OCI-LY3 (cell line): ENCODE measurements around the gene ANKRD27.
"Not testable (repeated sequence)": the region's sequence is repeated elsewhere in the genome, so short reads cannot be mapped to it uniquely, and the experiment has no call there.

Source experiments
- H2AFZ ChIP-seq: fragments of 200-600, 300-600 bp; shearing (Covaris generic); 2 replicates; pipeline ENCODE4 v1.6.0; 2014; ENCODE audit warnings: antibody characterized with exemption, low read depth, low read length
- H3K27ac ChIP-seq: fragments of 200-600, 300-600 bp; sonication (generic); 2 replicates; pipeline ENCODE4 v1.5.1; 2014; ENCODE audit warnings: mild to moderate bottlenecking, low read length, moderate library complexity, mixed read lengths
- H3K27me3 ChIP-seq: fragments of 200-600, 300-600 bp; sonication (generic); 2 replicates; pipeline ENCODE4 v1.6.1; 2014; ENCODE audit warnings: low read depth, low read length, mixed read lengths
- H3K36me3 ChIP-seq: fragments of 200-600, 300-600 bp; sonication (generic); replicated peaks from 2 replicates; pipeline ENCODE3; 2014; ENCODE audit warnings: low read depth, low read length, mixed read lengths
- H3K4me1 ChIP-seq: fragments of 300-600, 200-600 bp; sonication (generic); 2 replicates; pipeline ENCODE4 v1.6.1; 2014; ENCODE audit warnings: low read length, mixed read lengths
- H3K4me2 ChIP-seq: fragments of 200-600, 300-600 bp; sonication (generic); 2 replicates; pipeline ENCODE4 v1.6.1; 2014; ENCODE audit warnings: low read length, mixed read lengths
- H3K4me3 ChIP-seq: fragments of 300-600, 200-600 bp; sonication (generic); 2 replicates; pipeline ENCODE4 v1.5.1; 2014; ENCODE audit warnings: antibody characterized with exemption, mild to moderate bottlenecking, low read length, moderate library complexity
- H3K79me2 ChIP-seq: fragments of 300-600, 200-600 bp; shearing (Covaris generic); 2 replicates; pipeline ENCODE4 v1.6.1; 2014; ENCODE audit warnings: mild to moderate bottlenecking, low read length, mixed read lengths
- H3K9ac ChIP-seq: fragments of 300-600, 200-600 bp; shearing (Covaris generic); 2 replicates; pipeline ENCODE4 v1.6.0; 2014; ENCODE audit warnings: mild to moderate bottlenecking, low read length, moderate library complexity
- H3K9me3 ChIP-seq: fragments of 200-600, 300-600 bp; shearing (Covaris generic); 2 replicates; pipeline ENCODE4 v1.6.1; 2014; ENCODE audit warnings: low read length, mixed read lengths; ENCODE audit not compliant: insufficient read depth
- H4K20me1 ChIP-seq: fragments of 200-600, 300-600 bp; sonication (generic); 2 replicates; pipeline ENCODE4 v1.6.1; 2016; ENCODE audit warnings: low read length, mixed read lengths; ENCODE audit not compliant: insufficient read depth
- EZH2phosphoT487 ChIP-seq: fragments of 200-600 bp; shearing (Covaris generic); IDR thresholded peaks from 2 replicates; pipeline ENCODE4 v1.6.1; 2018; ENCODE audit warnings: antibody characterized with exemption, mixed run types, low read depth
- TF ChIP-seq, protein P1 (sequence below): fragments of 200-600, 300-600 bp; sonication (generic); IDR thresholded peaks from 2 replicates; pipeline ENCODE4 v1.5.1; 2014; ENCODE audit warnings: antibody characterized with exemption, low read length, low read depth

The ANKRD27 gene

DNA sequence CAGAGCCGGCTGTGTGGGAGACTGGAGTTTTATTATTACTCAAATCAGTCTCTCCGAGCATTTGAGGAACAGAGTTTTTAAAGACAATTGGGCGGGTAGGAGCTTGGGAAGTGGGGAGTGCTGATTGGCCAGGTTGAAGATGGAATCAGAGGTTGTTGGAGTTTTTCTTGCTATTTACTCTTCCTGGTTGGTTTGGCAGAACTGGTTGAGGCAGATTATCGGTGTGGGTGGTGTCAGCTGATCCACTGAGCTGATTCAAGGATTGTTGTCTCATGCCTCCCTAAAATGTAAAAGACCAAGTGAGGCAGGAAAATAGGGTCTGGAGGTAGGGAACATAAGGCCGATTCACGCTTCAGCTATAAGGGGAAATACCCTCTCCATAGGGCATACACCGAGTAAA is 43.3 kb upstream of the ANKRD27 start:
- Histone ChIP-seq H4K20me1 (no peaks in the 10 kb centered on the region), H3K27ac (no peak overlapping the region), H3K79me2 (no peaks in the 10 kb centered on the region), H3K27me3 (no peaks in the 10 kb centered on the region), H2AFZ (no peak overlapping the region), H3K4me1 (no peaks in the 10 kb centered on the region), H3K36me3 (peaks cover 23% of the 10 kb centered on the region), H3K4me2 (no peak overlapping the region), H3K9ac (no peak overlapping the region), H3K9me3 (no peaks in the 10 kb centered on the region), H3K4me3 (no peak overlapping the region)
- no peak for TF ChIP-seq EZH2phosphoT487
- TF ChIP-seq, protein P1, sequence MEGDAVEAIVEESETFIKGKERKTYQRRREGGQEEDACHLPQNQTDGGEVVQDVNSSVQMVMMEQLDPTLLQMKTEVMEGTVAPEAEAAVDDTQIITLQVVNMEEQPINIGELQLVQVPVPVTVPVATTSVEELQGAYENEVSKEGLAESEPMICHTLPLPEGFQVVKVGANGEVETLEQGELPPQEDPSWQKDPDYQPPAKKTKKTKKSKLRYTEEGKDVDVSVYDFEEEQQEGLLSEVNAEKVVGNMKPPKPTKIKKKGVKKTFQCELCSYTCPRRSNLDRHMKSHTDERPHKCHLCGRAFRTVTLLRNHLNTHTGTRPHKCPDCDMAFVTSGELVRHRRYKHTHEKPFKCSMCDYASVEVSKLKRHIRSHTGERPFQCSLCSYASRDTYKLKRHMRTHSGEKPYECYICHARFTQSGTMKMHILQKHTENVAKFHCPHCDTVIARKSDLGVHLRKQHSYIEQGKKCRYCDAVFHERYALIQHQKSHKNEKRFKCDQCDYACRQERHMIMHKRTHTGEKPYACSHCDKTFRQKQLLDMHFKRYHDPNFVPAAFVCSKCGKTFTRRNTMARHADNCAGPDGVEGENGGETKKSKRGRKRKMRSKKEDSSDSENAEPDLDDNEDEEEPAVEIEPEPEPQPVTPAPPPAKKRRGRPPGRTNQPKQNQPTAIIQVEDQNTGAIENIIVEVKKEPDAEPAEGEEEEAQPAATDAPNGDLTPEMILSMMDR = no peak

DNA sequence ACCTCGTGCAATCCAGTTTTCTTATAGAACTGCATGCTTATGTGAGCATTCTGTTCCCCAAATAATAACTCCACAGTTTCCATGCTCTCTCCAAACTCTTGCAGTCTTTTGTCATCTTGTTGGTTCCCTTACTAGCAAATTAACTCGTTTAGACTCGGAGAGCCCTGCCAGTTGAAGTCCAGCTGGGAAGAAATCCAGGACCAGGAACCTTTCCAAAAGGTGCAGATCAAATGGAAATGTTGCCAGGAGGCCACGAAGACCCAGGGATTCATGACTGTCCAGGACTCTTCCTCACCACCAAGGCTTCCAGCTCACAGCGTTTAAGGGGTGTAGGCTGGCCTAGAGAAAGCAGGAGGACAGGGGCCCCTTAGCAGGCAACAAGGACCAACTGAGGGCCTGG is 42.5 kb upstream of the ANKRD27 start:
- no peak overlapping the region for H3K9ac ChIP-seq
- no peaks in the 10 kb centered on the region for H4K20me1 ChIP-seq
- TF ChIP-seq, protein P1 = no peak
- TF ChIP-seq EZH2phosphoT487 = no peak
- no peak overlapping the region for H3K4me3 ChIP-seq
- H3K27me3 ChIP-seq = no peaks in the 10 kb centered on the region
- no peaks in the 10 kb centered on the region for H3K4me1 ChIP-seq
- H3K36me3 ChIP-seq = peaks cover 28% of the 10 kb centered on the region
- no peak overlapping the region for H2AFZ ChIP-seq
- H3K27ac ChIP-seq = no peak overlapping the region
- H3K4me2 ChIP-seq = no peak overlapping the region
- H3K9me3 ChIP-seq = no peaks in the 10 kb centered on the region
- H3K79me2 ChIP-seq = no peaks in the 10 kb centered on the region

DNA sequence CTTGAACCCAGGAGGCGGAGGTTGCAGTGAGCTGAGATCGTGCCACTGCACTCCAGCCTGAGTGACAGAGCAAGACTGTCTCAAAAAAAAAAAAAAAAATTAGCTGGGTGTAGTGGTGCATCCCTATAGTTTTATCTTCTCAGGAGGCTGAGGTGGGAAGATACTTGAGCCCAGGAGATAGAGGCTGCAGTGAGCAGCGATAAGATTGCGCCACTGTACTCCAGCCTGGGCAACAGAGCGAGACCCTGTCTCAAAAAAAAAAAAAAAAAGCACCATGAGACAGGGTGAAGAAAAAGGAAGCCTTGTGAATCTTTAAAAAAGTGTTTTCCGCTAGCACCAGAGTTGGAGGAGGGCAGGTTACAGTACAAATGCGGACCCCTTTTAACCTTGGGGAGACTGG is 41.2 kb upstream of the ANKRD27 start:
- H3K4me1 ChIP-seq = not testable (repeated sequence)

DNA sequence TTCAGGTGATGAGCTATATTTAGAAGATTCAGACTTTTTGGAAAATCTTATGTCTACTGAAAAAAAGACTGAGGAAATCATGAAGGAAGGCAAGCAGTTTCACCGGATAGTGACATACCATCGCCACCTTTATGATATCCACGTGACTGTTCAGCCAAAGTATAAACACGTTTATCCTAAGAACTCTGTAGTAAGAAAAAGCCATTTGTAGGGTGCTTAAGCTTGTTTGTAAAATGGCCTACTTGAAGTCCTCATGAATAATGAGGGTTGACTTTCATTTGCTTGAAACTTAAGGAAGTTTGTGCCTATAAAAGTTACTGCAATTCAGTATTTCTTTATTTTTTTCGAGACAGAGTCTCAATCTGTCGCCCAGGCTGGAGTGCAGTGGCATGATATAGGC is 36.8 kb upstream of the ANKRD27 start:
- TF ChIP-seq, protein P1 = no peak
- no peak for TF ChIP-seq EZH2phosphoT487

More for the DNA sequence above, 41.2 kb upstream of the ANKRD27 start:
- H3K36me3 ChIP-seq = peaks cover 32% of the 10 kb centered on the region
- H3K79me2 ChIP-seq, H3K4me3 ChIP-seq, H3K9me3 ChIP-seq, H3K27ac ChIP-seq, H3K9ac ChIP-seq, H3K4me2 ChIP-seq, H4K20me1 ChIP-seq, H3K27me3 ChIP-seq, H2AFZ ChIP-seq: not testable (repeated sequence)

DNA sequence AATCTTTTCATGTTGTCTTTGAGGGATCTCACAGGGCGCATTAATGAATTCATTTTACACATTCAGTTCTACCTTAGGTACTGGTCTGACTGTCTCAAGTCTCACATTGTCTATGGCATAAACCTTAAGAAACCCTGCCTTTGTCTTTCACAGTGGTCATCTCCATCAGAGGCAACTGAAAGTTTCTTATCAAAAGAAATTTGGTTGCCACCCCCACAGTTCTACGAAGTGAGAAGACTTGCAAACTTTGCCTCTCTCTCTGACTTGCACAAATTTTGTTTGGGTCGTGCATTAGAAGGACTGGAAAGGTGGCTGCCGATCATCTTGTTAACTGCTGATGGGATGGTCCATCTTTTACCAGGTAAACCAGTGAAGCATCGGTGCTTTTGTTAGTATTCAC is 34.1 kb upstream of the ANKRD27 start:
- no peak for TF ChIP-seq EZH2phosphoT487
- TF ChIP-seq, protein P1 = no peak
- H4K20me1 ChIP-seq = peaks cover 7% of the 10 kb centered on the region
- peaks cover 2% of the 10 kb centered on the region; the same call in 1 of the 2 replicates for H3K9me3 ChIP-seq
- H3K4me2 ChIP-seq = no peak overlapping the region
- H3K27ac ChIP-seq = no peak overlapping the region
- H3K79me2 ChIP-seq = peaks cover 47% of the 10 kb centered on the region
- H3K4me1 ChIP-seq = no peaks in the 10 kb centered on the region
- H3K4me3 ChIP-seq = no peak overlapping the region
- H3K27me3 ChIP-seq = no peaks in the 10 kb centered on the region
- H2AFZ ChIP-seq = no peak overlapping the region
- peaks cover 54% of the 10 kb centered on the region for H3K36me3 ChIP-seq
- no peak overlapping the region for H3K9ac ChIP-seq

More for the DNA sequence above, 36.8 kb upstream of the ANKRD27 start:
- Histone ChIP-seq H3K27me3 (no peaks in the 10 kb centered on the region), H3K79me2 (peaks cover 20% of the 10 kb centered on the region), H3K36me3 (peaks cover 42% of the 10 kb centered on the region), H3K27ac (no peak overlapping the region), H3K4me2 (no peak overlapping the region), H3K4me3 (no peak overlapping the region), H2AFZ (no peak overlapping the region), H3K4me1 (no peaks in the 10 kb centered on the region), H3K9me3 (no peaks in the 10 kb centered on the region), H3K9ac (no peak overlapping the region), H4K20me1 (peaks cover 7% of the 10 kb centered on the region)
